Measurements from ENCODE around the gene C4orf50.
"Not testable (repeated sequence)": the region's sequence is repeated elsewhere in the genome, so short reads cannot be mapped to it uniquely, and the experiment has no call there.

Gene C4orf50

GRCh38 chr4:5968246-5968645 is 50.0 kb downstream of the C4orf50 start:
- DNase-seq (ENCODE audit: low spot score), result no peak

GRCh38 chr4:5967783-5968182 is 50.4 kb downstream of the C4orf50 start:
- no peak for DNase-seq (ENCODE audit: low spot score)

- DNase-seq (ENCODE audit: low spot score), result no peak
These were observed 53.0 kb downstream of the C4orf50 start for GRCh38 chr4:5965225-5965624.

- DNase-seq (ENCODE audit: low spot score), result no peak
These were observed 54.2 kb downstream of the C4orf50 start for GRCh38 chr4:5964030-5964429.

- DNase-seq (ENCODE audit: low spot score), result no peak
These were observed 54.6 kb downstream of the C4orf50 start for GRCh38 chr4:5963611-5964010.

GRCh38 chr4:5962416-5962815 is 55.8 kb downstream of the C4orf50 start:
- DNase-seq (ENCODE audit: low spot score), result no peak

GRCh38 chr4:5960252-5960880 is 57.9 kb downstream of the C4orf50 start:
- no peak for DNase-seq (ENCODE audit: low spot score)

- no peak for DNase-seq (ENCODE audit: low spot score)
These were observed 58.8 kb downstream of the C4orf50 start for GRCh38 chr4:5959211-5959982.

- DNase-seq (ENCODE audit: low spot score), result no peak
These were observed 60.0 kb downstream of the C4orf50 start for GRCh38 chr4:5958199-5958735.

- no peak for DNase-seq (ENCODE audit: low spot score)
These were observed 61.2 kb downstream of the C4orf50 start for GRCh38 chr4:5957076-5957475.

GRCh38 chr4:5956285-5957021 is 61.8 kb downstream of the C4orf50 start:
- DNase-seq (ENCODE audit: low spot score), result no peak

- no peak for DNase-seq (ENCODE audit: low spot score)
These were observed 62.4 kb downstream of the C4orf50 start for GRCh38 chr4:5955856-5956255.

- no peak for DNase-seq (ENCODE audit: low spot score)
These were observed 62.9 kb downstream of the C4orf50 start for GRCh38 chr4:5955201-5955821.

GRCh38 chr4:5954056-5954760 is 64.0 kb downstream of the C4orf50 start:
- no peak for DNase-seq (ENCODE audit: low spot score)

GRCh38 chr4:5952975-5953951 is 65.0 kb downstream of the C4orf50 start:
- no peak for DNase-seq (ENCODE audit: low spot score)

GRCh38 chr4:5952286-5952974 is 65.8 kb downstream of the C4orf50 start:
- no peak for DNase-seq (ENCODE audit: low spot score)

- not testable (repeated sequence) for DNase-seq (ENCODE audit: low spot score)
These were observed 71.6 kb downstream of the C4orf50 start for GRCh38 chr4:5946653-5947052.

- DNase-seq (ENCODE audit: low spot score), result no peak
These were observed 72.3 kb downstream of the C4orf50 start for GRCh38 chr4:5945936-5946335.

- no peak for DNase-seq (ENCODE audit: low spot score)
These were observed 73.1 kb downstream of the C4orf50 start for GRCh38 chr4:5945171-5945570.

GRCh38 chr4:5943561-5943960 is 74.7 kb downstream of the C4orf50 start:
- no peak for DNase-seq (ENCODE audit: low spot score)

All from hematopoietic multipotent progenitor cell treated with erythropoietin and hydrocortisone succinate and interleukin-3 and kit ligand, for 17 days (in vitro differentiated cells).